ENCODE measurements around the gene C17orf67.

- TF ChIP-seq TARDBP (IDR thresholded peaks at IDR 0.05) (no peak), ARNT (IDR thresholded peaks at IDR 0.05) (no peak), SP1 (IDR thresholded peaks at IDR 0.05) (no peak), ELF4 (IDR thresholded peaks at IDR 0.05) (no peak), HDGF (IDR thresholded peaks at IDR 0.05; ENCODE audit: borderline replicate concordance) (no peak), NFRKB (IDR thresholded peaks at IDR 0.05) (no peak), FOXK2 (IDR thresholded peaks at IDR 0.05) (no peak), FOXM1 (IDR thresholded peaks at IDR 0.05; ENCODE audit: borderline replicate concordance) (no peak), LEF1 (IDR thresholded peaks at IDR 0.05; ENCODE audit: borderline replicate concordance) (no peak)
These were observed 35.0 kb upstream of the C17orf67 start for GRCh38 chr17:56868716-56869115.

All from HEK293T (cell line).